ENCODE data around the gene CPE.

GRCh38 chr4:165368567-165368966, 10.2 kb upstream of the CPE start:
- TF ChIP-seq CTCF (IDR thresholded peaks at IDR 0.05) (no peak), POLR2A (IDR thresholded peaks at IDR 0.05) (no peak), EP300 (IDR thresholded peaks at IDR 0.05) (no peak), POLR2AphosphoS5 (IDR thresholded peaks at IDR 0.05) (no peak)

Data from suprapubic skin (tissue), 4 donors.